DND-41 (cell line): ENCODE results near the gene FBXL14.

Experiments
- ATAC-seq: fragments of 200-7000 bp; cut with Tn5 transposase; 3 replicates; pipeline ENCODE4 v1.9.1; 2021; ENCODE audit warnings: low read depth; ENCODE audit not compliant: insufficient read depth
- DNase-seq: peaks from one replicate; pipeline ENCODE4 v3.0.0-alpha.2; 2020
- H2AFZ ChIP-seq: 2 replicates; pipeline ENCODE4 v1.6.0; 2012; ENCODE audit warnings: low read depth, low read length
- H3K27ac ChIP-seq: 2 replicates; pipeline ENCODE4 v1.5.1; 2012; ENCODE audit warnings: low read length, inconsistent platforms
- H3K27me3 ChIP-seq: fragments of 200-600 bp; sonication (generic); 2 replicates; pipeline ENCODE4 v1.6.0; 2012; ENCODE audit warnings: low read length, mild to moderate bottlenecking, inconsistent platforms; ENCODE audit not compliant: insufficient read depth, poor library complexity
- H3K36me3 ChIP-seq: 2 replicates; pipeline ENCODE4 v1.5.1; 2012; ENCODE audit warnings: low read length, inconsistent platforms; ENCODE audit not compliant: insufficient read depth
- H3K4me1 ChIP-seq: 2 replicates; pipeline ENCODE4 v1.5.1; 2012; ENCODE audit warnings: mild to moderate bottlenecking, low read length; ENCODE audit not compliant: insufficient read depth
- H3K4me2 ChIP-seq: 2 replicates; pipeline ENCODE4 v1.6.0; 2012; ENCODE audit warnings: mild to moderate bottlenecking, moderate library complexity, low read length, inconsistent platforms; ENCODE audit not compliant: insufficient read depth
- H3K4me3 ChIP-seq, 2 experiments: fragments of 200-600 bp in 1 of 2; shearing (Covaris generic) in 1 of 2; 2 replicates each; pipeline ENCODE4 v1.5.1; 2012 to 2016; ENCODE audit warnings: inconsistent platforms in 2 of 2, low read length in 2 of 2, mild to moderate bottlenecking in 2 of 2, low read depth in 1 of 2, moderate library complexity in 1 of 2
- H3K79me2 ChIP-seq: 2 replicates; pipeline ENCODE4 v1.6.0; 2012; ENCODE audit warnings: low read length, inconsistent platforms; ENCODE audit not compliant: insufficient read depth
- H3K9ac ChIP-seq: 2 replicates; pipeline ENCODE4 v1.6.0; 2012; ENCODE audit warnings: low read depth, mild to moderate bottlenecking, inconsistent platforms, low read length, moderate library complexity
- H3K9me3 ChIP-seq: 2 replicates; pipeline ENCODE4 v1.5.1; 2012; ENCODE audit warnings: low read length, moderate library complexity, mild to moderate bottlenecking, inconsistent platforms; ENCODE audit not compliant: insufficient read depth, severe bottlenecking
- H4K20me1 ChIP-seq: 2 replicates; pipeline ENCODE4 v1.6.0; 2012; ENCODE audit warnings: low read length; ENCODE audit not compliant: insufficient read depth
- CTCF ChIP-seq: IDR thresholded peaks from 2 replicates; pipeline ENCODE4 v1.5.1; 2012; ENCODE audit warnings: borderline replicate concordance, low read length, moderate library complexity, mild to moderate bottlenecking; ENCODE audit not compliant: poor library complexity, severe bottlenecking; ENCODE audit errors: extremely low read depth
- EZH2 ChIP-seq: IDR thresholded peaks from 3 replicates; pipeline ENCODE4 v1.6.1; 2012; ENCODE audit warnings: borderline replicate concordance, low read depth, mild to moderate bottlenecking, moderate library complexity, low read length, inconsistent platforms; ENCODE audit not compliant: severe bottlenecking

The FBXL14 gene

DNA sequence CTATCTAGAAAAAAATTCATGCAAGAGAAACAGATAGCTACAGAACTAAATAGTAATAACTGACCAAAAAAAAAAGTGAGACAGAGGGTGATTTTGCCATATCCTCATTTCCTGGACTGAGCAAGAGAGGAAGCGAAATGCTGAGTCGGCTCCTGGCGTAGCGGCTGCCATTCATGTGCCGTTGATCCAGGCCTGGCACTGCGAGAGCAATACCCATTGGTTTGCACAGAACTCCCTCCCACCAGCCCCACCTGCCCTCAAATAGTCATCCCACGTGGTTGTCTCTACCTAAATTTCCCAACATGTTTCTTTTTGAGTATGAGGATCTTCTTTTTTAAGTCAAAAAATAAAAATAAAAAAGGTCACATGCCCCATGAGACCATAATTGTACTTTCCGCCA lies 25.2 kb upstream of the FBXL14 start:
- Histone ChIP-seq H3K36me3 (no peaks in the 10 kb centered on the region), H3K27me3 (peaks cover 8% of the 10 kb centered on the region), H4K20me1 (no peaks in the 10 kb centered on the region), H3K9me3 (no peaks in the 10 kb centered on the region), H3K4me1 (no peaks in the 10 kb centered on the region), H3K4me2 (no peak overlapping the region), H3K9ac (no peak overlapping the region), H3K27ac (no peak overlapping the region), H2AFZ (no peak overlapping the region), H3K79me2 (no peaks in the 10 kb centered on the region), H3K4me3 (no peak overlapping the region)
- no peak for DNase-seq
- no peak for ATAC-seq
- TF ChIP-seq CTCF (no peak), EZH2 (no peak)

DNA sequence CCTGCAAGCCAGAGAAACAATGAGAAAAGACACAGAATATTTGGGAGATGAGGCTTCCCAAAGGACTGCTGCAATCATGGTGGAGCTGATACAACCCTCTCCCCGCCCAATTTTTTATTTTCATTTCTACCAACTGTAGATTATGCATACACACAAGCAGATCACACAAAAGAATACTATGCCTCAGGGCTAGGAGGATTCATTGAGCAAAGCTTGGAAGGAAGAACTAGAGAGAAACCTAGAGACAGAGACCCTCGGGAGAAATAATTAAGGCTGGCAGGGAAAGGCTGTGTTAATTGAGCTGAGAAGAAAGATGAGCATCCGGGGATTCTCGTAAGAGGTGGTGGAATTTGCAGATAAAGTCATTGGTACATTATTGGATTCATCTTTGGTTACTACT lies 24.8 kb upstream of the FBXL14 start:
- Histone ChIP-seq H4K20me1 (no peaks in the 10 kb centered on the region), H3K9me3 (no peaks in the 10 kb centered on the region), H2AFZ (no peak overlapping the region), H3K27me3 (peaks cover 8% of the 10 kb centered on the region), H3K79me2 (no peaks in the 10 kb centered on the region), H3K4me3 (no peak overlapping the region), H3K36me3 (no peaks in the 10 kb centered on the region), H3K4me1 (no peaks in the 10 kb centered on the region), H3K4me2 (no peak overlapping the region), H3K9ac (no peak overlapping the region), H3K27ac (no peak overlapping the region)
- DNase-seq (no peak), ATAC-seq (no peak)
- TF ChIP-seq CTCF (no peak), EZH2 (no peak)

- Histone ChIP-seq H2AFZ (no peak overlapping the region), H3K36me3 (no peaks in the 10 kb centered on the region), H3K27me3 (peaks cover 8% of the 10 kb centered on the region), H3K27ac (no peak overlapping the region), H4K20me1 (no peaks in the 10 kb centered on the region), H3K4me1 (no peaks in the 10 kb centered on the region), H3K79me2 (no peaks in the 10 kb centered on the region), H3K9ac (no peak overlapping the region), H3K4me2 (no peak overlapping the region), H3K4me3 (no peak overlapping the region), H3K9me3 (no peaks in the 10 kb centered on the region)
- DNase-seq (no peak), ATAC-seq (no peak)
- TF ChIP-seq EZH2 (no peak), CTCF (no peak)
Observed at GRCh38 chr12:1618489-1618888, 24.1 kb upstream of the FBXL14 start.
